A375 (cell line): ENCODE data around the gene DSPP. TPM values are rescaled to one million over a fixed set of nuclear protein-coding genes. Genes with fewer than 3 reads are reported as not detected.

Source experiments
- total RNA-seq: library from RNA; depleted of rRNA; stranded (reverse); fragments of >200 nt; shearing (Covaris generic); gene quantifications from 2 replicates; pipeline ENCODE4 v1.2.3, GENCODE V29; 2014; rRNA removed

The DSPP gene
- not detected in 2 replicates for total RNA-seq

DNA sequence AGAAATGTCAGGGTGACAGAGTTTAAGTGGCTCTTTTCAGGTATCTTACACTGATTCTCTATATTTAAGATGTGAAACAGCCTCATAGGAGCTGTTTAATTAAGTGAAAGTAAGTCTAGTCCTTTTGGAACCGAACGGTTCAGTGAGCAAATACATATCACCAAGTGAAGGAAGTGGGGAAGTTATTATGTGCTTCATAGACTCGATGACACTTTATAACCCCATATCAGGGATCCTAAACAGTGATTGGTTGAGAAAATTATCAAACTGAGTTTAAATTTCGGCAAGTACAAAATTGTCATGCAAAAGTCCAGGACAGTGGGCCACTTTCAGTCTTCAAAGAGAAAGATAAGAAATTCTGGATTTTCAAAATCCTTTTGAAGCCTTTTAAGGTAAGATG, at the start of gene DSPP:
TSS of gene DSPP (plus strand) at position 301 of the 400 bp plus-strand sequence. CDS start 2,380 bp downstream, outside the sequence.

GRCh38 chr4:87649980-87650379, 41.7 kb downstream of the DSPP start, which contains the start of gene DMP1:
TSS of gene DMP1 (plus strand) at chr4:87650280. CDS start at chr4:87656493, 6,213 bp downstream.

Other genes starting within 250 kb of the DSPP start
- gene HSD17B11, start 217.3 kb upstream of the DSPP start, total RNA-seq: 24.0 and 26.3 TPM in 2 replicates
- 7.2 and 8.9 TPM in 2 replicates for gene NUDT9, start 186.0 kb upstream of the DSPP start, total RNA-seq
- not detected in 2 replicates for gene SPARCL1, start 79.2 kb upstream of the DSPP start, total RNA-seq
- gene DMP1, start 41.8 kb downstream of the DSPP start, total RNA-seq: not detected in 2 replicates
- not detected in 2 replicates for gene IBSP, start 191.0 kb downstream of the DSPP start, total RNA-seq
- not detected in 2 replicates for gene MEPE, start 224.4 kb downstream of the DSPP start, total RNA-seq